Spleen (tissue), 11 donors: ENCODE data around the gene SLC25A6. TPM values are rescaled to one million over a fixed set of nuclear protein-coding genes. Genes with fewer than 3 reads are reported as not detected.

ENCODE experiments used
- DNase-seq: peaks from one replicate; pipeline ENCODE4 v3.0.0-alpha.2; 2020
- H3K27ac ChIP-seq, 8 donors: fragments of 200-600 bp; sonication (generic) in 7 of 8; 1 replicate in 4 of 8; 2 replicates in 4 of 8; pipeline versions ENCODE4 v1.5.0 to v1.8.0; 2016 to 2021; ENCODE audit warnings: inconsistent platforms in 4 of 8, mild to moderate bottlenecking in 4 of 8, moderate library complexity in 1 of 8
- H3K27me3 ChIP-seq, 7 donors: fragments of 200-600 bp; sonication (generic) in 6 of 7; replicated peaks in 1 of 7; 1 replicate in 4 of 7; 2 replicates in 3 of 7; pipeline versions ENCODE4 v1.5.0 to v1.8.0; 2016 to 2021; ENCODE audit warnings: inconsistent platforms in 3 of 7, mild to moderate bottlenecking in 1 of 7
- H3K36me3 ChIP-seq, 6 donors: fragments of 200-600 bp; sonication (generic) in 5 of 6; 1 replicate in 4 of 6; 2 replicates in 2 of 6; pipeline versions ENCODE4 v1.5.0 to v1.8.0; 2016 to 2021; ENCODE audit warnings: inconsistent platforms in 2 of 6
- H3K4me1 ChIP-seq, 6 donors: fragments of 200-600 bp; sonication (generic) in 5 of 6; 1 replicate in 3 of 6; 2 replicates in 3 of 6; pipeline versions ENCODE4 v1.5.0 to v1.8.0; 2016 to 2021; ENCODE audit warnings: inconsistent platforms in 3 of 6
- H3K4me3 ChIP-seq, 8 donors: fragments of 200-600 bp; sonication (generic) in 7 of 8; 1 replicate in 4 of 8; 2 replicates in 4 of 8; pipeline versions ENCODE4 v1.5.0 to v1.8.0; 2016 to 2021; ENCODE audit warnings: inconsistent platforms in 4 of 8, mild to moderate bottlenecking in 4 of 8, moderate library complexity in 2 of 8
- H3K9me3 ChIP-seq, 8 donors: fragments of 200-600 bp; sonication (generic) in 7 of 8; 1 replicate in 4 of 8; 2 replicates in 4 of 8; pipeline versions ENCODE4 v1.5.0 to v1.8.0; 2016 to 2021; ENCODE audit warnings: inconsistent platforms in 4 of 8
- CTCF ChIP-seq, 11 experiments: fragments of 200-600 bp in 7 of 11; fragments of 450-650 bp in 4 of 11; sonication (generic) in 4 of 11; IDR thresholded peaks in 8 of 11; conservative IDR thresholded peaks in 3 of 11; 1 replicate in 7 of 11; 2 replicates in 4 of 11; pipeline versions ENCODE4 v1.4.0 to v1.8.0; 2016 to 2021; ENCODE audit warnings: antibody characterized with exemption in 11 of 11, inconsistent platforms in 4 of 11, mild to moderate bottlenecking in 1 of 11
- POLR2A ChIP-seq, 3 donors: fragments of 450-650 bp; IDR thresholded peaks; one replicate each; pipeline ENCODE4 v1.5.1; 2017; ENCODE audit warnings: antibody characterized with exemption in 3 of 3, mild to moderate bottlenecking in 1 of 3
- POLR2AphosphoS5 ChIP-seq, 3 donors: sonication (generic); formaldehyde crosslinking; IDR thresholded peaks; one replicate each; pipeline ENCODE4 v1.5.1; 2017; ENCODE audit warnings: antibody characterized with exemption in 3 of 3
- WGBS, 5 donors: extraction: QIAGEN DNeasy Blood & Tissue Kit in 3 of 5; methylation state at CpG; one replicate each; pipeline versions ENCODE4 v1.1.5 to v1.1.7; 2013 to 2018; 5-methylcytosine and 5-hydroxymethylcytosine counted together
- intact Hi-C: fragments of 100-400 bp; cut with DNase I; formaldehyde crosslinking; loops from one replicate; pipeline ENCODE4 v1.15.0; 2023; ENCODE audit warnings: low total_unique reads
- polyA plus RNA-seq, 3 donors: library from polyadenylated mRNA; stranded (reverse); fragments of 200-250 nt; gene quantifications; one replicate each; pipeline ENCODE4 v1.2.1, GENCODE V29; 2013
- total RNA-seq, 7 donors: library from RNA; depleted of rRNA in 3 of 7; stranded (reverse); fragments of >200 nt in 3 of 7; fragmentation: NEBNext Ultra II Directional in 4 of 7; extraction: Animal tissue kit (Norgen Biotek cat#: 25700) in 4 of 7; gene quantifications; one replicate each; pipeline versions ENCODE4 v1.1.0 to v1.2.1, GENCODE V29; 2016 to 2021
- donor health status: healthy with polysubstance abuse.
- donor health status: DM: no; HTN: no; CAD: no; lungs with moderate emphysema.
- donor health status: DM: no; HTN: no; CAD: no.
- donor health status: Bipolar disorder and iron deficiency.
- donor health status: healthy.
- donor health status: DM: no; HTN: no; CAD: no.
- donor health status: DM: yes; HTN: yes; CAD: no.

Gene SLC25A6
- total and polyA plus RNA-seq, 10 donors: 255 to 443 (median 305) TPM

- H3K9me3 ChIP-seq: no peaks in the 10 kb centered on the region
- intact Hi-C loops: no loop called here
- 89 to 97% (median 92%) methylated on average over 10 to 22 of the region's 22 CpGs for WGBS, 5 donors
- peaks cover 15 to 41% (median 31%) of the 10 kb centered on the region in 6 donors for H3K4me1 ChIP-seq
- H3K4me3 ChIP-seq: no peak overlapping the region
- DNase-seq: peak; percentile 81
- no peak for TF ChIP-seq POLR2A (IDR thresholded peaks at IDR 0.05)
- peak in 1 of 3 donors; percentile 24 for TF ChIP-seq POLR2AphosphoS5 (IDR thresholded peaks at IDR 0.05)
- no peaks in the 10 kb centered on the region for H3K27me3 ChIP-seq
- peaks cover 0 to 55% (median 10%) of the 10 kb centered on the region in 6 donors for H3K36me3 ChIP-seq
- H3K27ac ChIP-seq: peak overlapping the region in 2 of 8 donors; percentile 21 to 99
Observed at GRCh38 chrX:1394731-1395501, 3.0 kb upstream of the SLC25A6 start.

- H3K4me3 ChIP-seq: peak overlapping the region in 2 of 8 donors; percentile 92 to 100
- WGBS, 5 donors: 68 to 80% (median 76%) methylated on average over 16 of the region's 16 CpGs
- peak overlapping the region in 3 of 8 donors; percentile 21 to 99 (median 27) for H3K27ac ChIP-seq
- H3K36me3 ChIP-seq: peaks cover 2 to 55% (median 19%) of the 10 kb centered on the region in 6 donors
- TF ChIP-seq CTCF (IDR thresholded peaks at IDR 0.05 in 8 of 11, conservative IDR thresholded peaks at IDR 0.05 in 3 of 11): no peak
- TF ChIP-seq POLR2AphosphoS5 (IDR thresholded peaks at IDR 0.05): no peak
- no peak for TF ChIP-seq POLR2A (IDR thresholded peaks at IDR 0.05)
- intact Hi-C loops: no loop called here
- H3K9me3 ChIP-seq: no peaks in the 10 kb centered on the region
- peak; percentile 42 for DNase-seq
- no peaks in the 10 kb centered on the region for H3K27me3 ChIP-seq
- peaks cover 24 to 49% (median 40%) of the 10 kb centered on the region in 6 donors for H3K4me1 ChIP-seq
Observed at GRCh38 chrX:1393871-1394615, 2.1 kb upstream of the SLC25A6 start.

GRCh38 chrX:1392376-1393068 lies 609 bp upstream of the SLC25A6 start:
- TF ChIP-seq POLR2A (IDR thresholded peaks at IDR 0.05): peak in 1 of 3 donors; percentile 23
- peak in 2 of 3 donors; percentile 1 to 56 for TF ChIP-seq POLR2AphosphoS5 (IDR thresholded peaks at IDR 0.05)
- no peak for TF ChIP-seq CTCF (IDR thresholded peaks at IDR 0.05 in 8 of 11, conservative IDR thresholded peaks at IDR 0.05 in 3 of 11)
- H3K4me1 ChIP-seq: peaks cover 29 to 64% (median 53%) of the 10 kb centered on the region in 6 donors
- 0 to 3% (median 1%) methylated on average over 19 to 69 of the region's 76 CpGs for WGBS, 5 donors
- peak overlapping the region; percentile 93 to 99 (median 98) for H3K27ac ChIP-seq
- H3K27me3 ChIP-seq: no peaks in the 10 kb centered on the region
- H3K36me3 ChIP-seq: peaks cover 8 to 55% (median 34%) of the 10 kb centered on the region in 6 donors
- H3K9me3 ChIP-seq: no peaks in the 10 kb centered on the region
- DNase-seq: no peak
- H3K4me3 ChIP-seq: peak overlapping the region; percentile 92 to 100 (median 98)
- intact Hi-C loops: no loop called here

- Histone ChIP-seq H3K4me3 (peak overlapping the region; percentile 92 to 100 (median 98)), H3K36me3 (peaks cover 10 to 55% (median 44%) of the 10 kb centered on the region in 6 donors), H3K27me3 (no peaks in the 10 kb centered on the region), H3K4me1 (peaks cover 29 to 72% (median 56%) of the 10 kb centered on the region in 6 donors), H3K9me3 (no peaks in the 10 kb centered on the region), H3K27ac (peak overlapping the region; percentile 93 to 99 (median 98))
- WGBS, 5 donors: 0 to 1% (median 0%) methylated on average over 9 to 19 of the region's 19 CpGs
- DNase-seq: no peak
- TF ChIP-seq CTCF (IDR thresholded peaks at IDR 0.05 in 8 of 11, conservative IDR thresholded peaks at IDR 0.05 in 3 of 11) (no peak), POLR2A (IDR thresholded peaks at IDR 0.05) (no peak), POLR2AphosphoS5 (IDR thresholded peaks at IDR 0.05) (no peak)
- intact Hi-C loops: no loop called here
Observed at GRCh38 chrX:1391370-1391706, 575 bp downstream of the SLC25A6 start.
